ENCODE measurements around the gene SELP.

DNA sequence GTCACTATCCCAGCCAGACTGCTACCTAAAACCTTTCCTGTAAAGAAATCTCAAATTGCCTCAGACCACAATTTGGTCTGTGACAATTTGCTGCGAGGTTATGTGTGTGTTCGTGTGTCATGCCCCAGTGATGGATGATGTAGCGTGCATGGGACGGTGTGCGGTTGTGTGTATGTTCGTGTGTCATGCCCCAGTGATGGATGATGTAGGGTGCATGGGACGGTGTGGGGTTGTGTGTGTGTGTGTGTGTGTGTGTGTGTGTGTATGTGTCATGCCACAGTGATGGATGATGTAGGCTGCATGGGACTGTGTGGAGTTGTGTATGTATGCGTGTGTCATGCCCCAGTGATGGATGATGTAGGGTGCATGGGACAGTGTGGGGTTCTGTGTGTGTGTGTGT is 9.4 kb downstream of the SELP start:
- TF ChIP-seq, protein P1, sequence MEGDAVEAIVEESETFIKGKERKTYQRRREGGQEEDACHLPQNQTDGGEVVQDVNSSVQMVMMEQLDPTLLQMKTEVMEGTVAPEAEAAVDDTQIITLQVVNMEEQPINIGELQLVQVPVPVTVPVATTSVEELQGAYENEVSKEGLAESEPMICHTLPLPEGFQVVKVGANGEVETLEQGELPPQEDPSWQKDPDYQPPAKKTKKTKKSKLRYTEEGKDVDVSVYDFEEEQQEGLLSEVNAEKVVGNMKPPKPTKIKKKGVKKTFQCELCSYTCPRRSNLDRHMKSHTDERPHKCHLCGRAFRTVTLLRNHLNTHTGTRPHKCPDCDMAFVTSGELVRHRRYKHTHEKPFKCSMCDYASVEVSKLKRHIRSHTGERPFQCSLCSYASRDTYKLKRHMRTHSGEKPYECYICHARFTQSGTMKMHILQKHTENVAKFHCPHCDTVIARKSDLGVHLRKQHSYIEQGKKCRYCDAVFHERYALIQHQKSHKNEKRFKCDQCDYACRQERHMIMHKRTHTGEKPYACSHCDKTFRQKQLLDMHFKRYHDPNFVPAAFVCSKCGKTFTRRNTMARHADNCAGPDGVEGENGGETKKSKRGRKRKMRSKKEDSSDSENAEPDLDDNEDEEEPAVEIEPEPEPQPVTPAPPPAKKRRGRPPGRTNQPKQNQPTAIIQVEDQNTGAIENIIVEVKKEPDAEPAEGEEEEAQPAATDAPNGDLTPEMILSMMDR (IDR thresholded peaks at IDR 0.05): no peak
- TF ChIP-seq ZFX (IDR thresholded peaks at IDR 0.05; ENCODE audit: borderline replicate concordance): no peak
